ENCODE results near the gene RSL1D1.

The RSL1D1 gene

GRCh38 chr16:11851294-11852091 is at the start of gene RSL1D1:
Gene RSL1D1 (minus strand): TSS chr16:11851542. CDS start chr16:11851512, 30 bp downstream.
- DNase-seq: peak; percentile 81

GRCh38 chr16:11901091-11901490 is 49.7 kb upstream of the RSL1D1 start:
- DNase-seq: no peak

- no peak for DNase-seq
Measured at GRCh38 chr16:11896486-11897176, 45.3 kb upstream of the RSL1D1 start.

- no peak for DNase-seq
Measured at GRCh38 chr16:11893571-11893970, 42.2 kb upstream of the RSL1D1 start.

- no peak for DNase-seq
Measured at GRCh38 chr16:11892761-11893160, 41.4 kb upstream of the RSL1D1 start.

GRCh38 chr16:11890231-11890965 is 39.1 kb upstream of the RSL1D1 start:
- no peak for DNase-seq

- DNase-seq: no peak
Measured at GRCh38 chr16:11886881-11887280, 35.5 kb upstream of the RSL1D1 start.

GRCh38 chr16:11884035-11884434 is 32.7 kb upstream of the RSL1D1 start:
- DNase-seq: no peak

GRCh38 chr16:11880007-11880406 is 28.7 kb upstream of the RSL1D1 start:
- DNase-seq: no peak

GRCh38 chr16:11877374-11877773 is 26.0 kb upstream of the RSL1D1 start:
- DNase-seq: no peak

GRCh38 chr16:11876306-11876705 is 25.0 kb upstream of the RSL1D1 start:
- no peak for DNase-seq

GRCh38 chr16:11875721-11876120 is 24.4 kb upstream of the RSL1D1 start:
- DNase-seq: no peak

GRCh38 chr16:11871193-11871592 is 19.9 kb upstream of the RSL1D1 start:
- no peak for DNase-seq

- no peak for DNase-seq
Measured at GRCh38 chr16:11870399-11870798, 19.1 kb upstream of the RSL1D1 start.

GRCh38 chr16:11869353-11870228 is 18.2 kb upstream of the RSL1D1 start:
- DNase-seq: no peak

- no peak for DNase-seq
Measured at GRCh38 chr16:11868412-11868980, 17.2 kb upstream of the RSL1D1 start.

GRCh38 chr16:11862489-11862888 is 11.1 kb upstream of the RSL1D1 start:
- DNase-seq: no peak

GRCh38 chr16:11857161-11857560 is 5.8 kb upstream of the RSL1D1 start:
- DNase-seq: no peak

GRCh38 chr16:11852092-11852809 is 909 bp upstream of the RSL1D1 start:
- no peak for DNase-seq

- DNase-seq: no peak
Measured at GRCh38 chr16:11848842-11849241, 2.5 kb downstream of the RSL1D1 start.

GRCh38 chr16:11844499-11844898 is 6.8 kb downstream of the RSL1D1 start:
- no peak for DNase-seq

GRCh38 chr16:11843861-11844260 is 7.5 kb downstream of the RSL1D1 start:
- DNase-seq: no peak

All from COR-L47 (cell line).